Measurements from ENCODE around the gene FLRT2.

Gene FLRT2

DNA sequence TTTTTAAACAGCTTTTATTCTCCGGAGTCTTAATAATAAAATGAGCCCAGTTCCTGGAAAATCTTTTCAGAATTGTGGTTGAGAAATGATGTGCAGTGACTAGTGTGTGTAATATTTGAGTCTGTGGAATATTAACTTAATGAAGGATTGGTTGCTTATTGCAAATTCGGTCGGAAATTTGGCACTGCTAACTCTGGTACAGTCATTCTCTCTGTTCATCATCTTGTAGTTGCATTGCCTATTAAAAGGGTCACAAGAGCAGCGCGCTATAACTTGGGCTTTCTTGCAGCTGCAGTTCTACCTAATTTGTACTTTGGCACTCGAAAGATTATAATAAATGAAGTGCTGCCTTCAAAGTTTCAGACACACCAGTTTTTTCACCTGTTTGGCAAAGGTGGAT lies 146.0 kb downstream of the FLRT2 start:
- no peak for DNase-seq

DNA sequence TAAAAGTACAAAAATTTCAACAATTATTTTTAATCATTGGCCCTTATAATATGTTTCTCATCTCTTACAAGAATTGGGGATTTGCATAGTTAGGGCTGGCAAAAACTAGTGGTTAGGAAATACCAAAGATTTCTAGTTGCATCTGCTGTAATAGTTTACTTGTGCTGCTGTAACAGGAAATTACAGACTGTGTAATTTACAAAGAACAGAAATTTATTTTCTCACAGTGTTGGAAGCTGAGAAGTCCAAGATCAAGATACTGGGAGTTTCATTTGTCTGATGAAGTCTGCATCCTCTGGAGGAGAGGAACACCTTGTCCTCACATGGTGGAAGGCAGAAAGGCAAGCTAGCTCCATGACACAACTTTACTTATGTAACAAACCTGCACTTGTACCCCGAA lies 157.0 kb downstream of the FLRT2 start:
- DNase-seq = no peak

DNA sequence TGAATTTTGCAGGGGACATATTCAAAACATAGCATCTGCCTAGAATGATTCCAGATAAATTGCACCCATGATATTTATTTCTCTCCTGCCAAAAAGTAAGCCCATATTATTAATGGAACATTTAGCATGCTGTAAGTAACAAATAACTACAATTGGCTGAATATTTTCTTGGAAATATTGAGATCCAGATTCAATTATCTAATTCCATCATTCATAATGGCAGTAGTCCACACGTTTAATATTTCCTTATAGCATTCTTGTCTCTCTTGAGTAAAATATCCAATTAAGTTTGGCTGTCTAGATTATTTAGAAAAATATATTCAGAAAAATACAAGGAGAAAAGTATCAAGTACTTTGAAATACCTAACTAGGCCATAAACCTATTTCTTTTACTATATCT lies 157.5 kb downstream of the FLRT2 start:
- DNase-seq = no peak

- DNase-seq = no peak
Observed at GRCh38 chr14:85688006-85688405, 158.1 kb downstream of the FLRT2 start.

DNA sequence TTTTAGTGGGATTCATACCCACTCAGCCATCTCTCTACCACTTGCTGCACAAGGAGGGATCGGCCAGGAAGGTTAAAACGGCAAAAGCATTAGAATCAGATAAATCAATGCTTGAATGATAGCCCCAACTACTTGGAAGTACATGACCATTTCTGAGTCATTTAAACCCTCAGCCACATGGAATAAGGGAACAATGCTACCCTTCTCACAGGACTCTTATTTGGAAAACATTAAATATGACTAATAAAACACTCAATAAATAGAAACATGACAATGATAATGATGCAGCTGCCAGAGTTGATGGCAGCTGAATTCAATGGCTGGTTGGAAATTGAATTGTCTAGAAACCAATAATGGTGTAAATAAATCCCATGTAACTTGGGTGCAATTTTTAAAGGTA lies 165.4 kb downstream of the FLRT2 start:
- no peak for DNase-seq

- DNase-seq = no peak
Observed at GRCh38 chr14:85701116-85701515, 171.2 kb downstream of the FLRT2 start.

DNA sequence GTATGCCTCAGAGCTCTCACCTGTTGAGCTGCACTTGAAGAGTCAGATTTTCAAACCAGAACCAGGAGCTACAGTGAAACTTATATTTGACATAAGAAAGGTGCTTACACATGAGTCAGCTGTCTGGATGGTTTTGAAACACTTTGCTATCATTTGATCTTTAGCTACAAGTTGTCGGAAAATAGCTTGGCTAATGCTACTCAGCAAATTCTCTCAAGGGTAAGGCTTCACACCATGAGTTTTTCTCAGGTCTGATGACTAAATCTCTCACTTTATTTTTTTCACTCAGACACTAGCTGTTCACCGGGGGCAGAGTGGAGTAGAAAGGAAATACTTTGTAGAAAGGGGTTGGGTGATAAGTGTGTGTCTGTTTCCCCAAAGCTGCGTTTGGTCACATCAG lies 171.8 kb downstream of the FLRT2 start:
- DNase-seq = no peak

GRCh38 chr14:85702191-85702590 lies 172.2 kb downstream of the FLRT2 start:
- DNase-seq = no peak

DNA sequence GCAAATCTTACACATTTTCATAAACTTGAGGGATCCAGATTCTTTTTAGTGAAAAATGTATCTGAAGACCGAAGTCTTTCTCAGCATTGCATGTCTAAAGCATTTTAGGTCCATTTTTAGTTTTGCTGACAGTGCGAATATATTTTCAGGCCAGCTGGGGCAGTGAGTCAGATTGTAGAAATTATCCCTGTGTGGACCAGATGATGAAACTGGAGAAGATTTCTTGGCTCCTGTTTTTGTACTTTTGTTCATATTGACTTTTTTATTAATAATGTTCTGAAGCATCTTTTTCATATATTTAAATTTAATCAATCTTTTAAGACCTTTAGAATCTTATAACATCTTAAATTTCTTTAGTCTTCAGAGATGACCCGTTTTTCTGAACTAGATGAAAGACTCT lies 173.1 kb downstream of the FLRT2 start:
- DNase-seq = no peak

All from hippocampal formation (tissue), 2 donors.